Activated naive CD4-positive, alpha-beta T cell treated with anti-CD3 and anti-CD28 coated beads, Interleukin-2, amount 10 ng/mL, durations not matched to agents 7 days and 5 days (primary cell): ENCODE results near the gene HLA-F.

Experiments used
- CTCF ChIA-PET: fragments of 350-600 bp; sonication (Branson Sonifier 250); formaldehyde crosslinking; loops from one replicate; lab custom pipeline; 2021; ENCODE audit warnings: antibody characterized with exemption; lab: Charles Lee
- DNase-seq: peaks from one replicate; pipeline ENCODE4 v3.0.0-alpha.2; 2020
- H3K27ac Mint-ChIP-seq: one replicate; pipeline ENCODE4 v1.8.0; 2021; ENCODE audit warnings: mild to moderate bottlenecking, moderate library complexity, mixed read lengths
- H3K27me3 Mint-ChIP-seq: one replicate; pipeline ENCODE4 v1.8.0; 2021; ENCODE audit warnings: mild to moderate bottlenecking, mixed read lengths
- H3K36me3 Mint-ChIP-seq: one replicate; pipeline ENCODE4 v1.8.0; 2021; ENCODE audit warnings: mixed read lengths
- H3K4me1 Mint-ChIP-seq: one replicate; pipeline ENCODE4 v1.8.0; 2021; ENCODE audit warnings: mixed read lengths
- H3K4me3 Mint-ChIP-seq: one replicate; pipeline ENCODE4 v1.8.0; 2021; ENCODE audit warnings: mild to moderate bottlenecking, moderate library complexity, mixed read lengths
- H3K9me3 Mint-ChIP-seq: one replicate; pipeline ENCODE4 v1.8.0; 2021; ENCODE audit warnings: mixed read lengths

HLA-F gene

DNA sequence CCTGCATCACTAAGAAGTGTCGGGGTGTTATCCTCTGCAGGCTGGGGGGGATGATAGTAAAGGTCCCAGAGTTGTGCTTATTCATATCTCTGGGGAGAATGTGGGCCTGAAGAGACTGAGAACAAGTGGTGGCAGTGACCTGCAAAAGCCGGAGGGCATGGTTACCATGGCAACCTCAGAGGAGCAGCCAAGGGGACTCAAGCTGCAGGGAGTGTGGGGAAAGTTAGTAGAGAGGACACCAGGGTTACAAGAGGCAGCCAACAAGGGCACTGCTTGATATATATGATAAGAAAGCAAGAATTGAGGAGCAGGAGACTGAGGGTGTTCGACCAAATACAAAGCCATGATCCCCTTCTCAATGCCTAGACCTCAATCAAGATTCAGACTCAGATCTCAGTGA lies 46.1 kb downstream of the HLA-F start:
- Mint-ChIP-seq H3K4me3 (no peak overlapping the region), H3K4me1 (peaks cover under 1% of the 10 kb centered on the region), H3K27ac (no peak overlapping the region), H3K9me3 (no peaks in the 10 kb centered on the region), H3K36me3 (no peaks in the 10 kb centered on the region), H3K27me3 (peaks cover 25% of the 10 kb centered on the region)
- DNase-seq, result no peak
- CTCF ChIA-PET, result no interaction called here

DNA sequence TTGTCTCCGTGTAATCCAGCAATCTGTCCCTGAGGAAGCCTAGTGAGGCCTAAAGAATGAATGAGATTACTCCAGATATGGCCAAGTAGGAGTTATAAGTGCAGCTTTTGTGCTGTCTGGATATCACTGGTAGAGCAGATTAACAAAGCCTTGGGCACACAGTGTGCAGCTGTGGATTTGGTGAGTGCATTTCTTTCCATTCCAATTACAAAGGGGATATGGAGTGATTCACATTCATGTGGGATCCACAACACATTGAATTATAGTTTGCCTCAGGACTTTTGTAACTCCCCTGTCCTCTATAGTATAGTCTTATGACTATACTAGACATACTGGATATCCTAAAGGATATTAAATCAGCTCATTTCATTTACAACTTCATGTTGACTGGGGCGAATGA lies 47.1 kb downstream of the HLA-F start:
- Mint-ChIP-seq H3K4me3 (no peak overlapping the region), H3K36me3 (no peaks in the 10 kb centered on the region), H3K27me3 (peaks cover 24% of the 10 kb centered on the region), H3K27ac (no peak overlapping the region), H3K4me1 (no peaks in the 10 kb centered on the region), H3K9me3 (no peaks in the 10 kb centered on the region)
- CTCF ChIA-PET, result no interaction called here
- DNase-seq, result no peak

DNA sequence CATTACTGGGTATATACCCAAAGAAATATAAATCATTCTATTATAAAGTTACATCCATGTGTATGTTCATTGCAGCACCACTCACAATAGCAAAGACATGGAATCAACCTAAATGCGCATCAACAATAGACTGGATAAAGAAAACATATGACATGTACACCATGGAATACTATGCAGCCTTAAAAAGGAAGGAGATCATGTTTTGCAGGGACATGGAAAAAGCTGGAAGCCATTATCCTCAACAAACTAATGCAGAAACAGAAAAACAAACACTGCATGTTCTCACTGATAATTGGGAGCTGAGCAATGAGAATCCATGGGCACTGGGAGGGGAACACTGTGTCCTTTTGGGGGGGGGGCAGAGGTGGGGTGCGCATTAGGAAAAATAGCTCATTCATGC lies 53.5 kb downstream of the HLA-F start:
- Mint-ChIP-seq H3K27me3 (peaks cover 45% of the 10 kb centered on the region), H3K4me1 (no peaks in the 10 kb centered on the region), H3K27ac (no peak overlapping the region), H3K9me3 (no peaks in the 10 kb centered on the region), H3K4me3 (no peak overlapping the region), H3K36me3 (peaks cover 2% of the 10 kb centered on the region)
- CTCF ChIA-PET, result interaction anchor here (1.0 kb wide), 1 partner anchor 75 kb away, joined by 3 read pairs; no protein-coding TSS in a partner anchor
- no peak for DNase-seq
